GM12875 (cell line): ENCODE results near the gene CASP8AP2.
A peak's percentile ranks its signal among the peaks of the same experiment; 100 is the strongest.

Experiments
- H3K4me3 ChIP-seq: one replicate; pipeline ENCODE4 v1.5.1; 2011; ENCODE audit warnings: low read depth, low read length, control low read depth
- TF ChIP-seq, protein P1 (sequence below): IDR thresholded peaks from 2 replicates; pipeline ENCODE4 v1.5.1; 2011; ENCODE audit warnings: low read depth, mild to moderate bottlenecking, control low read depth, inconsistent platforms, low read length, moderate library complexity, borderline replicate concordance; ENCODE audit not compliant: insufficient read depth

The CASP8AP2 gene

DNA sequence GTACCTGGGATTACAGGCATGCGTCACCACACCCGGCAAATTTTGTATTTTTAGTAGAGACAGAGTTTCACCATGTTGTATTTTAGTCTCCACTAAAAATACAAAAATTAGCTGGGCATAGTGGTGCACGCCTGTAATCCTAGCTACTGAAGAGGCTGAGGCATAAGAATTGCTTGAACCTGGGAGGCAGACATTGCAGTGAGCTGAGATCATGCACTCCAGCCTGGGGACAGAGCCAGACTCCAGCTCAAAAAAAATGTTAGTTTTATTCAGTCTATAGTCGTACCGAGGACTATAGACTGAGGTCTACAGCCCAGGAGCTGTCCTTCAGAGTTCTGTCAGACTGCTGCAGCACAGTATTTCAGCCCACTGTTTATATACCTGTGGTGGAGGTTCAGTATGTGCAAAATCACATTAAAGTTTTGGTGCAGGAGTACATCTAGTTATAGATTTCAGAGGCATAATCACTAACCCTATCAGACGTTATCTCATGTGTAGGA lies 3.6 kb upstream of the CASP8AP2 start:
- no peak overlapping the region for H3K4me3 ChIP-seq
- TF ChIP-seq, protein P1, sequence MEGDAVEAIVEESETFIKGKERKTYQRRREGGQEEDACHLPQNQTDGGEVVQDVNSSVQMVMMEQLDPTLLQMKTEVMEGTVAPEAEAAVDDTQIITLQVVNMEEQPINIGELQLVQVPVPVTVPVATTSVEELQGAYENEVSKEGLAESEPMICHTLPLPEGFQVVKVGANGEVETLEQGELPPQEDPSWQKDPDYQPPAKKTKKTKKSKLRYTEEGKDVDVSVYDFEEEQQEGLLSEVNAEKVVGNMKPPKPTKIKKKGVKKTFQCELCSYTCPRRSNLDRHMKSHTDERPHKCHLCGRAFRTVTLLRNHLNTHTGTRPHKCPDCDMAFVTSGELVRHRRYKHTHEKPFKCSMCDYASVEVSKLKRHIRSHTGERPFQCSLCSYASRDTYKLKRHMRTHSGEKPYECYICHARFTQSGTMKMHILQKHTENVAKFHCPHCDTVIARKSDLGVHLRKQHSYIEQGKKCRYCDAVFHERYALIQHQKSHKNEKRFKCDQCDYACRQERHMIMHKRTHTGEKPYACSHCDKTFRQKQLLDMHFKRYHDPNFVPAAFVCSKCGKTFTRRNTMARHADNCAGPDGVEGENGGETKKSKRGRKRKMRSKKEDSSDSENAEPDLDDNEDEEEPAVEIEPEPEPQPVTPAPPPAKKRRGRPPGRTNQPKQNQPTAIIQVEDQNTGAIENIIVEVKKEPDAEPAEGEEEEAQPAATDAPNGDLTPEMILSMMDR = no peak

DNA sequence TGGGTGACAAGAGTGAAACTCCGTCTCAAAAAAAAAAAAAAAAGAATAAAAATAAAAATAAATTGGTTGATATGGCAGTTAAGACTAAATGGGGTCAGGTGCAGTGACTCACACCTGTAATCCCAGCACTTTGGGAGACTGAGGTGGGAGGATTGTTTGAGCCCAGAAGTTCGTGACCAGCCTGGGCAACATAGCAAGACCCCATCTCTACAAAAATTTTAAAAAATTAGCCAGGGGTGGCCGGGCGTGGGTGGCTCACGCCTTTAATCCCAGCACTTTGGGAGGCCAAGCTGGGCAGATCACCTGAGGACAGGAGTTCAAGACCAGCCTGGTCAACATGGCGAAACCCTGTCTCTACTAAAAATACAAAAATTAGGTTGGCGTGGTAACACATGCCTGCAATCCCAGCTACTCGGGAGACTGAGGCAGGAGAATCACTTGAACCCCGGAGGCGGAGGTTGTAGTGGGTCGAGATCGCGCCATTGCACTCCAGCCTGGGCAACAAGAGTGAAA lies 1.1 kb upstream of the CASP8AP2 start:
- H3K4me3 ChIP-seq = peak overlapping the region; percentile 65

DNA sequence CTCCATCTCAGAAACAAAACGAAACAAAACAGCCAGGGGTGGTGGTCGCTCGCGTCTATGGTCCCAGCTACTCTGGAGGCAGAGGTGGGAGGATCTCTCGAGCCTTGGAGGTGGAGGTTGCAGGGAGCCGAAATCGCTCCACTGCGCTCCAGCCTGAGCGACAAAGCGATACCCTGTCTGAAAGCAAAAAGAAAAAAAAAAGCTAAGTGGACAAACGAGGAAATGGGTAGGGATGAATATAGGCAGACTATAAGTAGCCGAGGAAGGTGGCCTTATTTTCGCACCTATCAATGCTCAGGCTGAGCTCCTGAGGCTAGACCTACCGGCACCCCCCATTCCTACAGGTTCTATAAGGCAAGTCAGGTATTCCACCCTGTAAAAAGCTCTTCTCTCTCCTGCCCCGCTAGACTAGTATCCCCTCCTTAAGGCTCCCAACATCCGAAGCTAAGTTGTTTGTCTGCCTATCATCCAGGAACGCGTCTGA lies 650 bp upstream of the CASP8AP2 start:
- TF ChIP-seq, protein P1 = no peak
- H3K4me3 ChIP-seq = peak overlapping the region; percentile 65

DNA sequence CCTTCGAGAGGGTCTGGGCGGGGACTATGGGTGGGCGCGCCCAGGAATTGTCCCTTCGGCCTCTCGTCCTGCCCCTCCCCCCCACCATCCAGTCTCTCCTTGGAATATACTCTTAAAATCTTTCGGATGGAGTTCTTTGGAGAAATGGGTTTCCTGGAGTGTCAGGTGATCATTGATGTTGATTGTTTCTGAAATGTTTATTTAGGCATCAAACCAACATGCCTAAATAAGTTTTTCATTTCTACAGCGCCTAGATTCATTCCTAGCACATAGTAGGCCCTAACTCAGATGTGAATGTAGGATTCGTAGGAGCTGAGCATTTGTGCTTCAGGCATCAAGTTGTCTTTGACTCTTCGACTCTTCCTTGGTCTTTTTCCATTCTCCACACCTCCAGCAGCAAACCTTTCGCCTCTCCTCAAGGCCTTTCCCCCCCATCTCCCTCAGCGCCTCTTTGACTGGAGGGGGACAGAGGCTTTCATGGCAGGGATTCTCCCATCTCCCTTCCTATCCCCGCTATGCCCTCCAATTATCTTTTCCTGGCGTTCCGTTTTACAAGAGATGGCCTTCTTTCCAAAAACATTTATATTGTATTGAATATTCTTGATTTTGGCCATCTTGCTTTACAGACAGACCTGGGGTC lies 610 bp downstream of the CASP8AP2 start:
- peak overlapping the region; percentile 86 for H3K4me3 ChIP-seq
- TF ChIP-seq, protein P1 = no peak

DNA sequence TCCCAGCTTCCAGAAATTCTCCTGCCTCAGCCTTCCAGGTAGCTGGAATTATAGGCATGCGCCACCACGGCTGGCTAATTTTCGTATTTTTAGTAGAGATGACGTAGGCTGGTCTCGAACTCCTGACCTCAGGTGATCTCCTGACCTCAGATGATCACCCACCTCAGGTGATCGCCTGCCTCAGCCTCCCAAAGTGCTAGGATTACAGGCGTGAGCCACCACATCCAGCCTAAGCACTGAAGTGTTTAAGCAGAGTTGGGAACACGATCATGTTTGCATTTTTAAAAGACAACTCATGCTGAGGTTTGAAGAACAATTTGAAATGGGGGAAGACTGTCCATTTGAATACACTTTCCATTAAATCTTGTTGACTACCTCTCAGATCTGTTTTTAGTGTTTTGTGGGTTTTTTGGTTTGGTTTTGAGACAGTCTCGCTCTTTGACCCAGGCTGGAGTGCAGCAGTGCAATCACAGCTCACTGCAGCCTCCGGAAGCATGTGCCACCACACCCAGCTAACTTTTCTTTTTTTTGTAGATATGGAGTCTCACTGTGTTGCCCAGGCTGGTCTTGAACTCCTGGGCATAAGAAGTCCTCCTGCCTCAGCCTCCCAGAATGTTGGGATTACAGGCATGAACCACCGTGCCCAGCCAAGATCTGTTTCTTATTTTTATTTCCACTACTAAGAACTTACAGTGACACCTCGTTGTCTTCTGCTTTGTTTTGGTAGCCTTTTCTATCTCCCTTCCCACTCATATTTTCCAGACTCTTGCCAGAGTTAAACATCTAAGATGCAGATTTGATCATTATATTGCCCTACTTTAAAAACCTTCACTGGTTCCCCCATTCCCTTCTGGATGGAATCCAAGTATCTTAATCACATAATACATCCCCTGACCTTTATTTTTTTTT lies 5.5 kb downstream of the CASP8AP2 start:
- no peak overlapping the region for H3K4me3 ChIP-seq
- TF ChIP-seq, protein P1 = no peak

DNA sequence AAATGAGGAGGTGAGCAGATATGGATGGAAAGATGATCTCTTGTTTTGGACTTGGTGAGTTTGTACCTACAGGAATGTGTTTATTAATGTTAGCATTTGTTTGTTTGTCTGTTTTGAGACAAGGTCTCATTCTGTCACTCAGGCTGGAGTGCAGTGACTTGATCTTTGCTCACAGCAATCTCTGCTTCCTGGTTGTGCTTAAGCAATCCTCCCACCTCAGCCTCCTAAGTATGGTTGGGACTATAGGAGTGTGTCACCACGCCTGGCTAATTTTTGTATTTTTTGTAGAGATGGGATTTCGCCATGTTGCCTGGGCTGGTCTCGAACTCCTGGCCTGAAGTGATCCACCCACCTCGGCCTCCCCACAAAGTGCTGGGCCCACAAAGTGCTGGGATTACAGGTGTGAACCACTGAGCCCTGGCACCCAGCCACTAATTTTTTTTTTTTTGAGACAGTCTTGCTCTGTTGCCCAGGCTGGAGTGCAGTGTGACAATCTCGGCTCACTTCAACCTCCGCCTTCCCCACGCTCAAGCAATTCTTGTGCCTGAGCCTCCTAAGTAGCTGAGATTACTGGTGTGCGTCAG lies 7.1 kb downstream of the CASP8AP2 start:
- TF ChIP-seq, protein P1 = no peak
- H3K4me3 ChIP-seq = no peak overlapping the region

DNA sequence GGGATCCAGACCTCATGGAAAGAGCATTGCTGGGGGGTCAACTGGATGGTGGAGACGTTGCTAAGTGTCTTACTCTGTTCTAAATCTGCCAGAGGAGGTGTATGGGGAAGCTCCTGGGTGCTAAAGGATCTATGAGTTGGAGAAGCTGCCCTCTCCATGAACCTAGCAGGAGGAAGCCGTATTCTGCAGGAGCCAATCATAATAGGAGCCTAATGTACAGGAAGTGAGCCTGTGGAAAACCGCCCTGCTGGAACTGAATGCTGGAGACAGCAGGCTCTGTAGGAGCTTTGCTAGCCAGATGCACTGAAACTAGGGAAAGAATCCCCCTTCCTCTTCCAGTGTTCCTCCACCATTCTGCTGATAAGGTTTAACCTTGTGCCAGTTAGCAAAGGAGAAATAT lies 10.9 kb downstream of the CASP8AP2 start:
- TF ChIP-seq, protein P1 = no peak
- H3K4me3 ChIP-seq = no peak overlapping the region
